Measurements from ENCODE around the gene CST8. TPM values are rescaled to one million over a fixed set of nuclear protein-coding genes. Genes with fewer than 3 reads are reported as not detected.

Gene CST8
- total and polyA plus RNA-seq, 11 donors, result not detected

DNA sequence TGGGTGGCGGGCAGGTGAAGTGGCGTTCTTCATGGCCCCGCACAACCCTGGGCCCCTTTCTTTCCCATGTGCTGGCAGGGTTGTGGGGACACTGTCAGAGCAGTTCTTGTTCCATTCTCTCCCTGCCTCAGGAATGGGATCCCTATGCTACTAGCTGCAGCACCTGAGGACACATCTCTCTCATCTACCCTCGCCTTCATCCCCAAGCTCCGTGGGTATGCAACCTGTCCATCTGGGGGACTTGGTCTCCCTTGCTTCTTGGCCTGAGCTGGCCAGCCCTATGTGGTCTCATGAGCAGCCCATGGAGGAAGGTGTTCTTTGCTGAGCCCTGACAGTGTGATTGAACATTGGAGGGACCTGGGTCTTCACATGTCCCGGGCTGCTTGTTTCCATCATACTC, 53.2 kb downstream of the CST8 start:
- ATAC-seq (no peak), DNase-seq (no peak)
- no peak overlapping the region for H3K4me3 ChIP-seq
- no peaks in the 10 kb centered on the region for H3K36me3 ChIP-seq
- intact Hi-C loops (cut with DNase I), result no loop called here
- no peak overlapping the region for H3K27ac ChIP-seq
- no peaks in the 10 kb centered on the region for H3K4me1 ChIP-seq
- WGBS, 4 donors, result 89 to 99% (median 95%) methylated on average over 6 of the region's 6 CpGs
- H3K27me3 ChIP-seq, result peaks cover 0 to 3% (median 0%) of the 10 kb centered on the region in 9 donors
- no peaks in the 10 kb centered on the region for H3K9me3 ChIP-seq
- TF ChIP-seq POLR2A (IDR thresholded peaks at IDR 0.05), result no peak
- TF ChIP-seq, protein P1, sequence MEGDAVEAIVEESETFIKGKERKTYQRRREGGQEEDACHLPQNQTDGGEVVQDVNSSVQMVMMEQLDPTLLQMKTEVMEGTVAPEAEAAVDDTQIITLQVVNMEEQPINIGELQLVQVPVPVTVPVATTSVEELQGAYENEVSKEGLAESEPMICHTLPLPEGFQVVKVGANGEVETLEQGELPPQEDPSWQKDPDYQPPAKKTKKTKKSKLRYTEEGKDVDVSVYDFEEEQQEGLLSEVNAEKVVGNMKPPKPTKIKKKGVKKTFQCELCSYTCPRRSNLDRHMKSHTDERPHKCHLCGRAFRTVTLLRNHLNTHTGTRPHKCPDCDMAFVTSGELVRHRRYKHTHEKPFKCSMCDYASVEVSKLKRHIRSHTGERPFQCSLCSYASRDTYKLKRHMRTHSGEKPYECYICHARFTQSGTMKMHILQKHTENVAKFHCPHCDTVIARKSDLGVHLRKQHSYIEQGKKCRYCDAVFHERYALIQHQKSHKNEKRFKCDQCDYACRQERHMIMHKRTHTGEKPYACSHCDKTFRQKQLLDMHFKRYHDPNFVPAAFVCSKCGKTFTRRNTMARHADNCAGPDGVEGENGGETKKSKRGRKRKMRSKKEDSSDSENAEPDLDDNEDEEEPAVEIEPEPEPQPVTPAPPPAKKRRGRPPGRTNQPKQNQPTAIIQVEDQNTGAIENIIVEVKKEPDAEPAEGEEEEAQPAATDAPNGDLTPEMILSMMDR (IDR thresholded peaks at IDR 0.05), result no peak

Other genes starting within 250 kb of the CST8 start
- 10 to 100 TPM in 3 of 9 donors, 1 to 10 TPM in 6; 4.2 to 13.8 (median 9.1) TPM for gene NXT1, start 140.3 kb upstream of the CST8 start, total RNA-seq
- gene NXT1, start 140.3 kb upstream of the CST8 start, polyA plus RNA-seq, result 10 to 100 TPM in 1 of 2 donors, 1 to 10 TPM in 1; 5.7 to 20.1 TPM
- gene GZF1, start 128.9 kb upstream of the CST8 start, total RNA-seq, result 10 to 100 TPM; 16.5 to 34.6 (median 27.9) TPM
- gene GZF1, start 128.9 kb upstream of the CST8 start, polyA plus RNA-seq, result 10 to 100 TPM in 1 of 2 donors, 1 to 10 TPM in 1; 8.6 to 15.2 TPM
- gene NAPB, start 69.6 kb upstream of the CST8 start, total RNA-seq, result 1 to 10 TPM; 2.8 to 8.4 (median 4.7) TPM
- 1 to 10 TPM; 3.5 to 3.7 TPM for gene NAPB, start 69.6 kb upstream of the CST8 start, polyA plus RNA-seq
- gene CSTL1, start 51.4 kb upstream of the CST8 start, total RNA-seq, result not detected
- gene CSTL1, start 51.4 kb upstream of the CST8 start, polyA plus RNA-seq, result not detected
- gene CST11, start 38.2 kb upstream of the CST8 start, total RNA-seq, result not detected
- gene CST11, start 38.2 kb upstream of the CST8 start, polyA plus RNA-seq, result not detected
- gene CST9L, start 77.4 kb downstream of the CST8 start, total RNA-seq, result not detected
- not detected for gene CST9L, start 77.4 kb downstream of the CST8 start, polyA plus RNA-seq
- gene CST9, start 114.8 kb downstream of the CST8 start, total RNA-seq, result not detected
- gene CST9, start 114.8 kb downstream of the CST8 start, polyA plus RNA-seq, result not detected
- gene CST3, start 146.8 kb downstream of the CST8 start, total RNA-seq, result 1,000 to 10,000 TPM in 3 of 9 donors, 100 to 1,000 TPM in 6; 482 to 1,194 (median 708) TPM
- 100 to 1,000 TPM; 240 to 611 TPM for gene CST3, start 146.8 kb downstream of the CST8 start, polyA plus RNA-seq
- not detected for gene CST4, start 197.9 kb downstream of the CST8 start, total RNA-seq
- gene CST4, start 197.9 kb downstream of the CST8 start, polyA plus RNA-seq, result not detected